Measurements from ENCODE around the gene CAPN1.
"Not testable (repeated sequence)": the region's sequence is repeated elsewhere in the genome, so short reads cannot be mapped to it uniquely, and the experiment has no call there.

CAPN1 gene

GRCh38 chr11:65225279-65226102 lies 43.8 kb downstream of the CAPN1 start:
- Histone ChIP-seq H3K4me3 (ENCODE audit: low read length) (peak overlapping the region; percentile 69), H3K9ac (ENCODE audit: low read length) (peak overlapping the region; percentile 50), H3K27ac (ENCODE audit: low read length) (no peak overlapping the region), H3K4me1 (ENCODE audit: control insufficient read depth, low read depth, low read length) (peaks cover 12% of the 10 kb centered on the region), H3K9me3 (ENCODE audit: control insufficient read depth, low read depth, low read length) (no peaks in the 10 kb centered on the region), H3K36me3 (ENCODE audit: control insufficient read depth, low read depth, low read length) (no peaks in the 10 kb centered on the region), H3K27me3 (ENCODE audit: control insufficient read depth, insufficient read depth, low read length) (peaks cover 10% of the 10 kb centered on the region)

- H3K27me3 ChIP-seq (ENCODE audit: control insufficient read depth, insufficient read depth, low read length): peaks cover 10% of the 10 kb centered on the region
- peak overlapping the region; percentile 50 for H3K9ac ChIP-seq (ENCODE audit: low read length)
- H3K36me3 ChIP-seq (ENCODE audit: control insufficient read depth, low read depth, low read length): no peaks in the 10 kb centered on the region
- H3K4me1 ChIP-seq (ENCODE audit: control insufficient read depth, low read depth, low read length): peaks cover 12% of the 10 kb centered on the region
- H3K9me3 ChIP-seq (ENCODE audit: control insufficient read depth, low read depth, low read length): no peaks in the 10 kb centered on the region
- H3K4me3 ChIP-seq (ENCODE audit: low read length): peak overlapping the region; percentile 69
- no peak overlapping the region for H3K27ac ChIP-seq (ENCODE audit: low read length)
Observed at GRCh38 chr11:65226103-65226442, 44.3 kb downstream of the CAPN1 start.

GRCh38 chr11:65227879-65228278 lies 46.2 kb downstream of the CAPN1 start:
- H3K4me3 ChIP-seq (ENCODE audit: low read length): no peak overlapping the region
- H3K36me3 ChIP-seq (ENCODE audit: control insufficient read depth, low read depth, low read length): no peaks in the 10 kb centered on the region
- no peak overlapping the region for H3K27ac ChIP-seq (ENCODE audit: low read length)
- no peaks in the 10 kb centered on the region for H3K9me3 ChIP-seq (ENCODE audit: control insufficient read depth, low read depth, low read length)
- no peak overlapping the region for H3K9ac ChIP-seq (ENCODE audit: low read length)
- peaks cover 12% of the 10 kb centered on the region for H3K4me1 ChIP-seq (ENCODE audit: control insufficient read depth, low read depth, low read length)
- H3K27me3 ChIP-seq (ENCODE audit: control insufficient read depth, insufficient read depth, low read length): peaks cover 10% of the 10 kb centered on the region

GRCh38 chr11:65236194-65237059 lies 54.7 kb downstream of the CAPN1 start:
- no peak overlapping the region for H3K4me3 ChIP-seq (ENCODE audit: low read length)
- no peaks in the 10 kb centered on the region for H3K4me1 ChIP-seq (ENCODE audit: control insufficient read depth, low read depth, low read length)
- H3K9ac ChIP-seq (ENCODE audit: low read length): no peak overlapping the region

GRCh38 chr11:65238302-65238701 lies 56.6 kb downstream of the CAPN1 start:
- H3K9me3 ChIP-seq (ENCODE audit: control insufficient read depth, low read depth, low read length); H3K27me3 ChIP-seq (ENCODE audit: control insufficient read depth, insufficient read depth, low read length); H3K9ac ChIP-seq (ENCODE audit: low read length); H3K4me1 ChIP-seq (ENCODE audit: control insufficient read depth, low read depth, low read length); H3K27ac ChIP-seq (ENCODE audit: low read length); H3K4me3 ChIP-seq (ENCODE audit: low read length); H3K36me3 ChIP-seq (ENCODE audit: control insufficient read depth, low read depth, low read length): not testable (repeated sequence)

More at GRCh38 chr11:65236194-65237059, 54.7 kb downstream of the CAPN1 start:
- H3K36me3 ChIP-seq (ENCODE audit: control insufficient read depth, low read depth, low read length): no peaks in the 10 kb centered on the region
- no peak overlapping the region for H3K27ac ChIP-seq (ENCODE audit: low read length)
- no peaks in the 10 kb centered on the region for H3K27me3 ChIP-seq (ENCODE audit: control insufficient read depth, insufficient read depth, low read length)
- no peaks in the 10 kb centered on the region for H3K9me3 ChIP-seq (ENCODE audit: control insufficient read depth, low read depth, low read length)

GRCh38 chr11:65241134-65241533 lies 59.4 kb downstream of the CAPN1 start:
- Histone ChIP-seq H3K4me1 (ENCODE audit: control insufficient read depth, low read depth, low read length) (peaks cover 9% of the 10 kb centered on the region), H3K4me3 (ENCODE audit: low read length) (no peak overlapping the region), H3K9ac (ENCODE audit: low read length) (no peak overlapping the region), H3K9me3 (ENCODE audit: control insufficient read depth, low read depth, low read length) (no peaks in the 10 kb centered on the region), H3K27ac (ENCODE audit: low read length) (no peak overlapping the region), H3K36me3 (ENCODE audit: control insufficient read depth, low read depth, low read length) (no peaks in the 10 kb centered on the region), H3K27me3 (ENCODE audit: control insufficient read depth, insufficient read depth, low read length) (no peaks in the 10 kb centered on the region)

GRCh38 chr11:65241692-65242091 lies 60.0 kb downstream of the CAPN1 start:
- Histone ChIP-seq H3K27ac (ENCODE audit: low read length) (no peak overlapping the region), H3K9ac (ENCODE audit: low read length) (no peak overlapping the region), H3K27me3 (ENCODE audit: control insufficient read depth, insufficient read depth, low read length) (no peaks in the 10 kb centered on the region), H3K9me3 (ENCODE audit: control insufficient read depth, low read depth, low read length) (no peaks in the 10 kb centered on the region), H3K36me3 (ENCODE audit: control insufficient read depth, low read depth, low read length) (no peaks in the 10 kb centered on the region), H3K4me3 (ENCODE audit: low read length) (no peak overlapping the region), H3K4me1 (ENCODE audit: control insufficient read depth, low read depth, low read length) (peaks cover 9% of the 10 kb centered on the region)

GRCh38 chr11:65242389-65242788 lies 60.7 kb downstream of the CAPN1 start:
- H3K4me1 ChIP-seq (ENCODE audit: control insufficient read depth, low read depth, low read length): peaks cover 9% of the 10 kb centered on the region
- no peak overlapping the region for H3K4me3 ChIP-seq (ENCODE audit: low read length)
- no peaks in the 10 kb centered on the region for H3K36me3 ChIP-seq (ENCODE audit: control insufficient read depth, low read depth, low read length)
- H3K27me3 ChIP-seq (ENCODE audit: control insufficient read depth, insufficient read depth, low read length): no peaks in the 10 kb centered on the region
- no peaks in the 10 kb centered on the region for H3K9me3 ChIP-seq (ENCODE audit: control insufficient read depth, low read depth, low read length)
- no peak overlapping the region for H3K9ac ChIP-seq (ENCODE audit: low read length)
- H3K27ac ChIP-seq (ENCODE audit: low read length): no peak overlapping the region

GRCh38 chr11:65243797-65244196 lies 62.1 kb downstream of the CAPN1 start:
- Histone ChIP-seq H3K27me3 (ENCODE audit: control insufficient read depth, insufficient read depth, low read length) (no peaks in the 10 kb centered on the region), H3K36me3 (ENCODE audit: control insufficient read depth, low read depth, low read length) (no peaks in the 10 kb centered on the region), H3K9me3 (ENCODE audit: control insufficient read depth, low read depth, low read length) (no peaks in the 10 kb centered on the region), H3K9ac (ENCODE audit: low read length) (no peak overlapping the region), H3K4me3 (ENCODE audit: low read length) (no peak overlapping the region), H3K27ac (ENCODE audit: low read length) (no peak overlapping the region), H3K4me1 (ENCODE audit: control insufficient read depth, low read depth, low read length) (peaks cover 9% of the 10 kb centered on the region)

- H3K27ac ChIP-seq (ENCODE audit: low read length); H3K9me3 ChIP-seq (ENCODE audit: control insufficient read depth, low read depth, low read length); H3K36me3 ChIP-seq (ENCODE audit: control insufficient read depth, low read depth, low read length); H3K4me3 ChIP-seq (ENCODE audit: low read length); H3K9ac ChIP-seq (ENCODE audit: low read length); H3K4me1 ChIP-seq (ENCODE audit: control insufficient read depth, low read depth, low read length); H3K27me3 ChIP-seq (ENCODE audit: control insufficient read depth, insufficient read depth, low read length): not testable (repeated sequence)
Observed at GRCh38 chr11:65245046-65245445, 63.3 kb downstream of the CAPN1 start.

GRCh38 chr11:65246506-65246905 lies 64.8 kb downstream of the CAPN1 start:
- H3K27ac ChIP-seq (ENCODE audit: low read length): no peak overlapping the region
- H3K4me1 ChIP-seq (ENCODE audit: control insufficient read depth, low read depth, low read length): peaks cover 9% of the 10 kb centered on the region
- no peak overlapping the region for H3K4me3 ChIP-seq (ENCODE audit: low read length)
- no peaks in the 10 kb centered on the region for H3K27me3 ChIP-seq (ENCODE audit: control insufficient read depth, insufficient read depth, low read length)
- H3K9me3 ChIP-seq (ENCODE audit: control insufficient read depth, low read depth, low read length): no peaks in the 10 kb centered on the region
- no peak overlapping the region for H3K9ac ChIP-seq (ENCODE audit: low read length)
- H3K36me3 ChIP-seq (ENCODE audit: control insufficient read depth, low read depth, low read length): no peaks in the 10 kb centered on the region
